IMR-90 (cell line): Measurements from ENCODE around the gene CABP1. TPM values are rescaled to one million over a fixed set of nuclear protein-coding genes. Genes with fewer than 3 reads are reported as not detected.

Experiments
- ATAC-seq: fragments of 200-7000 bp; cut with Tn5 transposase; 2 replicates; pipeline ENCODE4 v1.9.1; 2020; ENCODE audit warnings: low read depth, mild to moderate bottlenecking, moderate library complexity
- Bru-seq: library from RNA; stranded (reverse); fragments of 400-500 nt; gene quantifications from one replicate; lab custom pipeline; 2021; lab: Mats Ljungman, UMichigan
- BruChase-seq, 2 experiments: library from RNA; stranded (reverse); fragments of 400-500 nt; gene quantifications; one replicate each; lab custom pipeline; 2021; lab: Mats Ljungman, UMichigan
- BruUV-seq: library from RNA; stranded (reverse); fragments of 400-500 nt; replicated peaks from 2 replicates; lab custom pipeline; 2021; lab: Mats Ljungman, UMichigan
- CTCF ChIA-PET: fragments of 300-600 bp; formaldehyde crosslinking; extraction: SDS; loops from one replicate; lab custom pipeline; 2021; ENCODE audit warnings: antibody characterized with exemption; lab: Yijun Ruan, JAX
- POLR2A ChIA-PET: fragments of 300-600 bp; sonication (Branson Sonifier 250); formaldehyde crosslinking; loops from one replicate; lab custom pipeline; 2022; ENCODE audit warnings: antibody characterized with exemption; ENCODE audit not compliant: unreplicated experiment; lab: Charles Lee
- DNase-seq: peaks from one replicate; pipeline ENCODE4 v3.0.0; 2013
- H2AFZ ChIP-seq: replicated peaks from 2 replicates; pipeline ENCODE3; 2013; ENCODE audit warnings: low read length, mild to moderate bottlenecking; ENCODE audit not compliant: poor library complexity
- H2AK5ac ChIP-seq: 2 replicates; pipeline ENCODE4 v1.6.1; 2013; ENCODE audit warnings: low read depth, low read length, inconsistent platforms
- H2AK9ac ChIP-seq: replicated peaks from 2 replicates; pipeline ENCODE3; 2013; ENCODE audit warnings: mild to moderate bottlenecking, low read depth, low read length, moderate library complexity; ENCODE audit not compliant: poor library complexity
- H2BK120ac ChIP-seq: 2 replicates; pipeline ENCODE4 v1.6.1; 2013; ENCODE audit warnings: low read depth, low read length, inconsistent platforms
- H2BK15ac ChIP-seq: 3 replicates; pipeline ENCODE4 v1.6.1; 2013; ENCODE audit warnings: low read depth, low read length, inconsistent platforms
- H2BK20ac ChIP-seq: 2 replicates; pipeline ENCODE4 v1.6.1; 2013; ENCODE audit warnings: low read depth, mild to moderate bottlenecking, inconsistent platforms, low read length, moderate library complexity
- H2BK5ac ChIP-seq: 2 replicates; pipeline ENCODE4 v1.6.1; 2013; ENCODE audit warnings: mild to moderate bottlenecking, low read depth, low read length, inconsistent platforms; ENCODE audit not compliant: poor library complexity, severe bottlenecking
- H3K14ac ChIP-seq: replicated peaks from 2 replicates; pipeline ENCODE4 v1.6.1; 2013; ENCODE audit warnings: low read depth, low read length, inconsistent platforms
- H3K18ac ChIP-seq: 2 replicates; pipeline ENCODE4 v1.6.1; 2013; ENCODE audit warnings: low read depth, low read length, control low read depth
- H3K23ac ChIP-seq: 2 replicates; pipeline ENCODE4 v1.6.1; 2013; ENCODE audit warnings: low read depth, low read length, inconsistent platforms
- H3K27ac ChIP-seq: 2 replicates; pipeline ENCODE4 v1.5.1; 2013; ENCODE audit warnings: mild to moderate bottlenecking, control low read depth, low read length; ENCODE audit not compliant: insufficient read depth
- H3K27me3 ChIP-seq: 2 replicates; pipeline ENCODE4 v1.6.1; 2013; ENCODE audit warnings: low read length; ENCODE audit not compliant: control insufficient read depth, insufficient read depth
- H3K36me3 ChIP-seq: 2 replicates; pipeline ENCODE4 v1.6.1; 2013; ENCODE audit warnings: low read length, mixed read lengths; ENCODE audit not compliant: control insufficient read depth, insufficient read depth
- H3K4ac ChIP-seq: 2 replicates; pipeline ENCODE4 v1.6.1; 2013; ENCODE audit warnings: low read depth, low read length, inconsistent platforms
- H3K4me1 ChIP-seq: 2 replicates; pipeline ENCODE4 v1.6.1; 2013; ENCODE audit warnings: low read length, mixed read lengths; ENCODE audit not compliant: control insufficient read depth, insufficient read depth
- H3K4me2 ChIP-seq: 2 replicates; pipeline ENCODE4 v1.6.1; 2013; ENCODE audit warnings: low read depth, mild to moderate bottlenecking, control low read depth, low read length, moderate library complexity
- H3K4me3 ChIP-seq: 2 replicates; pipeline ENCODE4 v1.5.1; 2013; ENCODE audit warnings: low read depth, mild to moderate bottlenecking, control low read depth, low read length, moderate library complexity; ENCODE audit not compliant: insufficient read depth
- H3K56ac ChIP-seq: 2 replicates; pipeline ENCODE4 v1.6.1; 2013; ENCODE audit warnings: low read length, inconsistent platforms; ENCODE audit not compliant: insufficient read depth; ENCODE audit errors: extremely low read depth
- H3K79me1 ChIP-seq, 2 experiments: 2 replicates each; pipeline ENCODE4 v1.6.1; 2013; ENCODE audit warnings: low read length in 2 of 2, inconsistent platforms in 1 of 2, low read depth in 1 of 2
- H3K9ac ChIP-seq: 2 replicates; pipeline ENCODE4 v1.6.1; 2013; ENCODE audit warnings: low read depth, low read length, control low read depth
- H3K9me1 ChIP-seq: 2 replicates; pipeline ENCODE4 v1.6.1; 2013; ENCODE audit warnings: low read length, inconsistent platforms; ENCODE audit not compliant: insufficient read depth
- H3K9me3 ChIP-seq: 2 replicates; pipeline ENCODE4 v1.6.1; 2013; ENCODE audit warnings: low read length; ENCODE audit not compliant: control insufficient read depth, insufficient read depth
- H4K20me1 ChIP-seq: 2 replicates; pipeline ENCODE4 v1.6.1; 2013; ENCODE audit warnings: low read length, inconsistent platforms; ENCODE audit not compliant: insufficient read depth
- H4K5ac ChIP-seq: 2 replicates; pipeline ENCODE4 v1.6.1; 2013; ENCODE audit warnings: mild to moderate bottlenecking, low read depth, low read length, control low read depth
- H4K8ac ChIP-seq, 2 experiments: 2 replicates each; pipeline ENCODE4 v1.6.1; 2013; ENCODE audit warnings: low read depth in 2 of 2, low read length in 2 of 2, control low read depth in 1 of 2, inconsistent platforms in 1 of 2
- H4K91ac ChIP-seq: 2 replicates; pipeline ENCODE4 v1.6.1; 2013; ENCODE audit warnings: low read depth, low read length, inconsistent platforms; ENCODE audit not compliant: insufficient read depth
- MXI1 ChIP-seq: IDR thresholded peaks from 2 replicates; pipeline ENCODE4 v1.6.1; 2012; ENCODE audit warnings: low read depth, mild to moderate bottlenecking, low read length, moderate library complexity, borderline replicate concordance
- WGBS, 2 experiments: methylation state at CpG; one replicate each; pipeline versions ENCODE4 v1.1.5 to v1.1.7; 2013; ENCODE audit warnings: missing lambda C conversion rate in 2 of 2; ENCODE audit not compliant: insufficient read length in 1 of 2; ENCODE audit errors: extremely low coverage in 2 of 2; 5-methylcytosine and 5-hydroxymethylcytosine counted together
- dilution Hi-C: fragments of 300-500 bp; cut with HindIII; formaldehyde crosslinking; loops from one replicate; pipeline ENCODE4 v1.14.3; 2018; ENCODE audit warnings: low sequenced_read_pairs; ENCODE audit not compliant: unreplicated experiment
- in situ Hi-C: fragments of 300-500 bp; cut with MboI; formaldehyde crosslinking; loops from 3 replicates; pipeline ENCODE4 v1.14.3; 2019; ENCODE audit warnings: low sequenced_read_pairs, inconsistent platforms, mixed read lengths
- intact Hi-C: fragments of 100-400 bp; cut with micrococcal nuclease; formaldehyde crosslinking; loops from 2 replicates; pipeline ENCODE4 v1.10.0; 2022
- long read RNA-seq: library from polyadenylated mRNA; unstranded; transcript quantifications from one replicate; pipeline ENCODE4 v2.0.0, GENCODE V29; 2021; ENCODE audit not compliant: unreplicated experiment
- polyA plus RNA-seq, 3 experiments: library from polyadenylated mRNA; depleted of rRNA; stranded (reverse); fragments of >200 nt; gene quantifications; 2 replicates each; pipeline ENCODE4 v1.2.3, GENCODE V29; 2012; ENCODE audit warnings: low replicate concordance in 1 of 3
- total RNA-seq: library from RNA; depleted of rRNA; stranded (reverse); fragments of >200 nt; gene quantifications from 2 replicates; pipeline ENCODE4 v1.2.3, GENCODE V29; 2012; rRNA removed

Gene CABP1
- total RNA-seq (0.54 and 0.83 TPM in 2 replicates), polyA plus RNA-seq (2012; rRNA removed) (0.20 and 1.1 TPM in 2 replicates), Bru-seq, nascent RNA (percentile 7 among the genes with signal in this experiment), BruChase-seq, experiment 1, labeled RNA remaining after a 6-hour chase (percentile 15 among the genes with signal in this experiment), BruChase-seq, experiment 2, labeled RNA remaining after a 2-hour chase (percentile 4 among the genes with signal in this experiment)
- polyA plus RNA-seq (2012; cell fraction: cytosol; rRNA removed) = 0.87 and 0.98 TPM in 2 replicates
- polyA plus RNA-seq (2012; cell fraction: nucleus; rRNA removed; ENCODE audit: low replicate concordance) = 0.61 and 1.3 TPM in 2 replicates
- long read RNA-seq = 0 reads

GRCh38 chr12:120639771-120640721 lies at the start of gene CABP1:
CABP1 (plus strand) TSS chr12:120640626; CDS start chr12:120640686, 60 bp downstream.
- Histone ChIP-seq H4K5ac (no peak within 1 kb of the TSS), H2AK9ac (no peak within 1 kb of the TSS), H3K23ac (no peak within 1 kb of the TSS), H3K36me3 (no peaks in the 10 kb centered on the region), H3K9ac (no peak within 1 kb of the TSS), H3K79me1 (no peaks in the 10 kb centered on the region), H4K8ac (no peak within 1 kb of the TSS), H3K27me3 (peaks cover 65% of the 10 kb centered on the region), H2AFZ (peak within 1 kb of the TSS; percentile 73), H3K4me2 (peak within 1 kb of the TSS; percentile 48; the same call in 1 of the 2 replicates), H3K4me1 (no peaks in the 10 kb centered on the region), H3K14ac (no peak within 1 kb of the TSS), H2BK120ac (no peak within 1 kb of the TSS), H3K18ac (no peak within 1 kb of the TSS), H3K56ac (no peak within 1 kb of the TSS), H3K4me3 (no peak within 1 kb of the TSS), H2AK5ac (no peak within 1 kb of the TSS), H4K91ac (no peak within 1 kb of the TSS), H3K27ac (no peak within 1 kb of the TSS), H3K9me3 (no peaks in the 10 kb centered on the region), H3K9me1 (no peaks in the 10 kb centered on the region), H4K20me1 (no peaks in the 10 kb centered on the region), H2BK20ac (no peak within 1 kb of the TSS), H2BK5ac (no peak within 1 kb of the TSS), H3K4ac (no peak within 1 kb of the TSS), H2BK15ac (no peak within 1 kb of the TSS)
- DNase-seq (no peak), ATAC-seq (peak; percentile 42)
- intact Hi-C loops (no loop called here), in situ Hi-C loops (no loop called here), dilution Hi-C loops (no loop called here)
- no peak for TF ChIP-seq MXI1
- ChIA-PET CTCF (no interaction called here), POLR2A (no interaction called here)
- WGBS, 2 experiments = 4% methylated on average over 32 of the region's 56 CpGs; no CpG with 5 or more reads in 1 of the 2 experiments
- BruUV-seq = no TSS peak
